ENCODE data around the gene RASAL1.

DNA sequence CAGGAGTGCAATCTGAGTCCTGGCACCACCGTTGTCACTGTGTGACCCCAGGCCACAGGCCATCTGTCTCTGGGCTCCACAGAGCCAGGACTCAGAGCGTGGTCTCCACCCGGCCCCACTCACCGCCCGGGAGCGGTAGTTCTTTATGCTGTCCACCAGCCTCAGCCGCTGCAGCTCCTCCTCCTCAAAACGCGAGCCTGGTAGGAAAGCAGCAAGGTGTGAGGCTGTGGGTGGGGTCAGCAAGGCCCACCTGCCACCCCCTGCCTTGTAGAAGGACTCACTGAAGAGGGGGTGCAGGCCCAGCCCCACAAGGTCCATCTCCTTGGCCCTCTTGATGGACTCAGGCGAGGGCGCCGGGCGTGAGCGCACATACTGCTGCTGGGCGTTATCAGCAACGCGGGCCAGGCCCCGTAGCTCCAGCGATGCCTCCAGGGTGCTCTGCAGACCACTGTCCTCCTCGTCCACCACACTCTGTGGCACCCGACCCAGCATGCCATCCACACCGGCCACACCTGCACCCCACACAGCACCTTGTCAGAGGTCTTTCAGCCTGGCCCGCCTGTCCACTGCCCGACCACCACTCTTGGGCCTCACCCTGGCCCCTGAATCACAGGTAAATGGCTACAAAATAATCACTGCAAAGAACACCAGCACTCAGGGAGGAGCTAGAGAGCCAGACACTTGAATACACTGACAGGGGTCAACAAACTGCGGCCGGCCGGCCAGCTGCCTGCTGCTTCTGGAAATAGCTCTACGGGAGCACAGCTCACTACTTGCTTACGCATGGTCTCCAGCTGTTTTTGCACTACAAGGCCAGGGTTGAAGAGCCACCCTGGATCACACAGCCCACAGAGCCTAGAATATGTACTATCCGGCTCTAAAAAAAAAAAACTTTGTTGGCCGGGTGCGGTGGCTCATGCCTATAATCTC lies 30.2 kb upstream of the RASAL1 start:
- TF ChIP-seq, protein P1, sequence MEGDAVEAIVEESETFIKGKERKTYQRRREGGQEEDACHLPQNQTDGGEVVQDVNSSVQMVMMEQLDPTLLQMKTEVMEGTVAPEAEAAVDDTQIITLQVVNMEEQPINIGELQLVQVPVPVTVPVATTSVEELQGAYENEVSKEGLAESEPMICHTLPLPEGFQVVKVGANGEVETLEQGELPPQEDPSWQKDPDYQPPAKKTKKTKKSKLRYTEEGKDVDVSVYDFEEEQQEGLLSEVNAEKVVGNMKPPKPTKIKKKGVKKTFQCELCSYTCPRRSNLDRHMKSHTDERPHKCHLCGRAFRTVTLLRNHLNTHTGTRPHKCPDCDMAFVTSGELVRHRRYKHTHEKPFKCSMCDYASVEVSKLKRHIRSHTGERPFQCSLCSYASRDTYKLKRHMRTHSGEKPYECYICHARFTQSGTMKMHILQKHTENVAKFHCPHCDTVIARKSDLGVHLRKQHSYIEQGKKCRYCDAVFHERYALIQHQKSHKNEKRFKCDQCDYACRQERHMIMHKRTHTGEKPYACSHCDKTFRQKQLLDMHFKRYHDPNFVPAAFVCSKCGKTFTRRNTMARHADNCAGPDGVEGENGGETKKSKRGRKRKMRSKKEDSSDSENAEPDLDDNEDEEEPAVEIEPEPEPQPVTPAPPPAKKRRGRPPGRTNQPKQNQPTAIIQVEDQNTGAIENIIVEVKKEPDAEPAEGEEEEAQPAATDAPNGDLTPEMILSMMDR (IDR thresholded peaks at IDR 0.05): no peak
- no peak for TF ChIP-seq POLR2A (IDR thresholded peaks at IDR 0.05)

Measured in heart left ventricle (tissue), 13 donors.